Measurements from ENCODE around the gene UIMC1.

The UIMC1 gene

GRCh38 chr5:176883700-176884570 lies 122.6 kb downstream of the UIMC1 start:
- Histone ChIP-seq H3K79me2 (ENCODE audit: control insufficient read depth, low read length) (no peaks in the 10 kb centered on the region), H3K27me3 (ENCODE audit: control insufficient read depth, low read length) (no peaks in the 10 kb centered on the region), H3K9me2 (replicated peaks; ENCODE audit: control insufficient read depth, low read length) (no peaks in the 10 kb centered on the region), H3K27ac (ENCODE audit: low read depth, low read length) (no peak overlapping the region), H3K36me3 (ENCODE audit: control insufficient read depth, low read length) (no peaks in the 10 kb centered on the region), H3K9me3 (ENCODE audit: control insufficient read depth, insufficient read depth, low read length) (no peaks in the 10 kb centered on the region), H3K4me3 (ENCODE audit: low read length) (no peak overlapping the region), H3K4me1 (ENCODE audit: control insufficient read depth, low read length) (no peaks in the 10 kb centered on the region), H3K4me2 (ENCODE audit: low read length) (no peak overlapping the region), H3F3A (ENCODE audit: control insufficient read depth, insufficient read depth) (no peaks in the 10 kb centered on the region), H4K20me1 (ENCODE audit: control insufficient read depth, insufficient read depth, low read depth, low read length) (no peaks in the 10 kb centered on the region)
- no peak for TF ChIP-seq CTCF (IDR thresholded peaks at IDR 0.05; ENCODE audit: low read depth, low read length, poor library complexity, severe bottlenecking)
- TF ChIP-seq EZH2phosphoT487 (IDR thresholded peaks at IDR 0.05; ENCODE audit: borderline replicate concordance, low read length) = no peak

DNA sequence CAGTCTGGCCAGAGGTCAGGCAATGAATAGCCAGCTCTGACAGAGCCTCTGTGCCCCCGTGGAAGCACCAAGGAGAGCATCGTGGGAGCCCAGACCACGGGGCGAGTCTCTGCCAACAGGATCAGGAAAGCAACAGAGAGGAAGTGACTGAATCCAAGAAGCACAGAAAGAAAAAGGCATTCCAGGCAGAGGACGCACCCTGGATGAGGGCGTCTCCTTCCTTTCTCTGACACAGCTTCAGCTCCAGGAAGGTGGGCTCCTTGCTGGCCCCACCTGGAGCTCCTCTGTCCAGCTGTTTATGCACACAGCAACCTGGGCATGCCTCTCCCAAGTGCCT lies 124.0 kb downstream of the UIMC1 start:
- H3K79me2 ChIP-seq (ENCODE audit: control insufficient read depth, low read length) = no peaks in the 10 kb centered on the region
- no peak overlapping the region for H3K27ac ChIP-seq (ENCODE audit: low read depth, low read length)
- H3K36me3 ChIP-seq (ENCODE audit: control insufficient read depth, low read length) = no peaks in the 10 kb centered on the region
- H3K4me3 ChIP-seq (ENCODE audit: low read length) = no peak overlapping the region
- H4K20me1 ChIP-seq (ENCODE audit: control insufficient read depth, insufficient read depth, low read depth, low read length) = no peaks in the 10 kb centered on the region
- H3K27me3 ChIP-seq (ENCODE audit: control insufficient read depth, low read length) = no peaks in the 10 kb centered on the region
- TF ChIP-seq EZH2phosphoT487 (IDR thresholded peaks at IDR 0.05; ENCODE audit: borderline replicate concordance, low read length) = no peak
- TF ChIP-seq CTCF (IDR thresholded peaks at IDR 0.05; ENCODE audit: low read depth, low read length, poor library complexity, severe bottlenecking) = no peak
- no peak overlapping the region for H3K4me2 ChIP-seq (ENCODE audit: low read length)
- H3K9me2 ChIP-seq (replicated peaks; ENCODE audit: control insufficient read depth, low read length) = no peaks in the 10 kb centered on the region
- H3K4me1 ChIP-seq (ENCODE audit: control insufficient read depth, low read length) = no peaks in the 10 kb centered on the region
- H3F3A ChIP-seq (ENCODE audit: control insufficient read depth, insufficient read depth) = no peaks in the 10 kb centered on the region
- H3K9me3 ChIP-seq (ENCODE audit: control insufficient read depth, insufficient read depth, low read length) = no peaks in the 10 kb centered on the region

- Histone ChIP-seq H3K9me2 (replicated peaks; ENCODE audit: control insufficient read depth, low read length) (no peaks in the 10 kb centered on the region), H3K27ac (ENCODE audit: low read depth, low read length) (no peak overlapping the region), H3K79me2 (ENCODE audit: control insufficient read depth, low read length) (no peaks in the 10 kb centered on the region), H3K4me2 (ENCODE audit: low read length) (no peak overlapping the region), H3K27me3 (ENCODE audit: control insufficient read depth, low read length) (no peaks in the 10 kb centered on the region), H3K4me3 (ENCODE audit: low read length) (no peak overlapping the region), H3K4me1 (ENCODE audit: control insufficient read depth, low read length) (no peaks in the 10 kb centered on the region), H3F3A (ENCODE audit: control insufficient read depth, insufficient read depth) (no peaks in the 10 kb centered on the region), H4K20me1 (ENCODE audit: control insufficient read depth, insufficient read depth, low read depth, low read length) (no peaks in the 10 kb centered on the region), H3K9me3 (ENCODE audit: control insufficient read depth, insufficient read depth, low read length) (no peaks in the 10 kb centered on the region), H3K36me3 (ENCODE audit: control insufficient read depth, low read length) (no peaks in the 10 kb centered on the region)
- no peak for TF ChIP-seq CTCF (IDR thresholded peaks at IDR 0.05; ENCODE audit: low read depth, low read length, poor library complexity, severe bottlenecking)
- TF ChIP-seq EZH2phosphoT487 (IDR thresholded peaks at IDR 0.05; ENCODE audit: borderline replicate concordance, low read length) = no peak
These were observed 124.6 kb downstream of the UIMC1 start for GRCh38 chr5:176881816-176882566.
